GM19438 (cell line): ENCODE results near the gene PLCL1.
"Not testable (repeated sequence)": the region's sequence is repeated elsewhere in the genome, so short reads cannot be mapped to it uniquely, and the experiment has no call there.

Experiments
- ATAC-seq: cut with Tn5 transposase; IDR thresholded peaks from one replicate; pipeline ENCODE4 v1.9.1; 2021; ENCODE audit warnings: low read depth; ENCODE audit not compliant: unreplicated experiment

Gene PLCL1

DNA sequence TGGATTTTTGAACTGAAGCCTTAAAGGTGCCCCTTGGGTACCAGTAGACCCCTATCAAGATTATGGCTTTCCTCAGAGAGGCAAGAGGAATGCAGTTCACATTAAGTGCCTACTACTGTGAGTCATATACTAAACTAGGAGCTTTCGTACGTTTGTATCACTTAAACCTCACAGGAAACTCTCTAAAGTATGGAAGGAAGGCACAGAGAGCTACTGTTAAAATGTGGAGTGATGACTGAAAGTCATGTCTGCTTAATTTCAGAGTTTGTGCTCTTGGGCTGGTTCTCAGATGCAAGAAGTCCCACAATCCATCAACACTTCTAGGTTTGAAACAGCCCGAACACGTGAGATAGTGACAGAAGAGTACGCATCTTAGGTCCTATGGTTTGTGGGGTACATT, 4.7 kb downstream of the PLCL1 start:
- ATAC-seq: no peak

DNA sequence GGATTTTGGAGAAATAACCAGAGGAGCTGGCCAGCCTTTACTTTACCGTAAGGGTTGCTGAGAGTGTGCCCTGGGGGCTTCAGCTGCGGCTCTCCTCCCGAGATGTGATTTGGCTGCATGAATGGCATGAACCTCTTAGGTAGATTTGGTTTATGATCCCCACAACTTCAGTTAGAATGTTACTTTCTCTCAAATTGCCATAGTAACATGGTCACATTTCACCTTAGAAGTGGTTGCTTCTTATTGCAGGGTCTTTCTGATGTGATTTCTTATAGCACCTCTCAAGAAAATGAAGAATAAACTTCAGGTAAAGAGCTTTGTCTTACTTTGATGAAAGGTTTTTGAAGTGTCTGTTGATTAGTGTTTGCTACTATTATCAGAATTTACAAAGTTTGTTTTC, 5.6 kb downstream of the PLCL1 start:
- ATAC-seq: no peak

GRCh38 chr2:197810491-197810890, 6.1 kb downstream of the PLCL1 start:
- no peak for ATAC-seq

- no peak for ATAC-seq
These were observed 8.8 kb downstream of the PLCL1 start for GRCh38 chr2:197813093-197813787.

GRCh38 chr2:197814526-197814925, 10.1 kb downstream of the PLCL1 start:
- ATAC-seq: no peak

DNA sequence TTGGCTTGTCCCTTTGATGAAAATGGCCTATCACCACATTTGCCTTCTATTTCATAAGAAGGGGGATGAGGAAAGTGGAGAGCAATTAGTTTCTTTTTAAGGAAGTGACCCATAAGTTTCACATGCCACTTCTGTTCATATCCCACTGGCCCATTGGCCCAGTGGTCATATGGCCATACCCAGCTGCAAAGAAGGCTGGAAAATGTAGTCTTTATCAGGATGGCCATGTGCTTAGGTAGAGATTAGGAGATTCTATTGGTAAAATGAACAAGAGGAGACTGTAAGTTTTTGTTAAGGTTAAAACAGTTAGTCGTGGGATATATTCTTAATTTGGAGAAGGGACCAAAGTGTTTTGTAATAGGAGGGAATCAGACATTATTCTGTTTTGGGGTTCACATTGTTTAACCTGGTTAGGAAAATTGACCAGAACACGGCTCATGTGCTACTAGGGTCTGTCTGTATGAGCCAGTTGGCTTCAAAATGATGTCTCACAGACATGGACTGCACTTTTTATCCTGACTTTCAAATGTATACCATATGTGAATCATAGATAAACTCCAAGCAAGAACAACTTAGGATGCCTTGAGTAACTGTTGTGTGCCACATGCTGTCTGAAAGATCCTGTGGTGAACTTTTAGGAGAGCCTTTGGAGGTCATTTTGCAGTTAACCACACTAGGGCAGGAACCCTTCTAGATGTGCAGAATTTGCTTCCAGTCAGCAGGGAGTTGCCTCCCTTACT, 17.3 kb downstream of the PLCL1 start:
- ATAC-seq: no peak

- no peak for ATAC-seq
These were observed 17.9 kb downstream of the PLCL1 start for GRCh38 chr2:197822333-197822732.

DNA sequence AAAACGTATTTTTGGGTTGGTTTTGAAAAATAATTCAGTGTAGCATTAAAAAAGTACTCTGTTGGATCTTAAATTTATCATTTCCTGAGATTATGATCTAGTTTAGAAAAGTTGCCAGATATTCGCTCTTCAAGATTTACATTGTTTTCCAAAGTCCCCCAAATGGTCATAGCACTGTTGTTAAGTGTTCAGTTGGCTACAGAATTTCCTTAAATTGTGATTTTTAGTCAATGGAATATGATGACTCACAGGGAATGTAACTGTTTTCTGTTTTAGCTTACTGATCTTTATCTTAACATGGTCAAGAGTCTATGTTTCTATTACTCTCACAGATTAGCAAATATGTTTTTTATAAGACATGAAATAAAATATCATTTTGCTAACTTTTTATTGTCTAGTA, 23.2 kb downstream of the PLCL1 start:
- ATAC-seq: no peak

DNA sequence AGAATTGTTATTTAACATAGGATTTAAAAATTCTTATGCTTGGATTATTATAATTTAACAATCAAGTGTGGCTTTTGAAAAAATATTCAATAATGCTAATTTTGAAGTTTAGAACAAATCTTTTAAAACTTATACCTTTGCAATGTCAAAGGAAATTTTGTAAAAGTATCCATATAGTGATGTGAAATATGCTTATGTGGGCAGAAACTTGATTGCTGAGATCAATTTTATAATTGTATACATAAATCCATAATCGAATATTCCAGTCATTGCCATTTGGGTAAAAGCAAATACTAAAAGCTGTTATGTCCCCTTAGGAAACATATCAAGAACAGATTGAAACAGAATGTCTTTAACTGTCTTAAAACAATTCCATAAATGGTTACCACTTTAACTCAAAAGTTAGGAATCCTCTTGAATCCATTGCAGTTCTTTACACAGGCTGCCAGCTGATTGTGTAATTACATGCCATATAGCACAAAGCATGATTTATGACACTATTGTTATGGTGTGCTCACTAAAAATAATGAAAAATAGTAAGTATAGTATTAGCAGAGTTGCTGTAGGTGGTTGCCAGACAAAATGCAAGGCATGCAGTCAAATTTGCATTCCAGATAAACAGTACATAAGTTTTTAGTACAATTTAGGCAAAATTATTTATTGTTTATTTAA, 24.2 kb downstream of the PLCL1 start:
- no peak for ATAC-seq

DNA sequence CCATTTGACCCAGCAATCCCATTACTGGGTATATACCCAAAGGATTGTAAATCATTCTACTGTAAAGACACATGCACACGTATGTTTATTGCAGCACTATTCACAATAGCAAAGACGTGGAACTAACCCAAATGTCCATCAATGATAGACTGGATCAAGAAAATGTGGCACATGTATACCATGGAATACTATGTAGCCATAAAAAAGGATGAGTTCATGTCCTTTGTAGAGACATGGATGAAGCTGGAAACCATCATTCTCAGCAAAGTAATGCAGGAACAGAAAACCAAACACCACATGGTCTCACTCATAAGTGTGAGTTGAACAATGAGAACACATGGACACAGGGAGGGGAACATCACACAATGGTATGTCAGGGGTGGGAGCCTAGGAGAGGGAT, 30.4 kb downstream of the PLCL1 start:
- not testable (repeated sequence) for ATAC-seq

- no peak for ATAC-seq
These were observed 30.9 kb downstream of the PLCL1 start for GRCh38 chr2:197835293-197835692.

DNA sequence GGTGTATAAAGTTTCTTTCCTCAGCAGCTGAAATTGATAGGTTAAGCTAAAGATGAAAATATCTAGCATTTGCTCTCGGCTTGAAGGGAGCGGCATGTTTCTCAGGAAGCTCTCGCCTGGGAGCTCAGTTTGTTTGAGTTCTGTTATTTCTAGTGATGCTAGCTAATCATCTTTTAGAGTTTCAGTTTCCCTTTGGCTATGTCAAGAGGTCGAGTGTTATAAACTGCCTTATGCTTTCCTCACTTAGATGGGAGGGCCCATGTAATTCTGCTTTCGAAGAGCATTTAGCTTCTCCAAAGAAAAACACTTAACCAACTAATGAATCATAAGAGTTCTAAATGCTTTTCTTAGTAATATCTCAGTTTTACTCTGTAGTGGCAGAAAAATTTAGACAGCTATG, 33.6 kb downstream of the PLCL1 start:
- ATAC-seq: peak; percentile 87

- ATAC-seq: no peak
These were observed 34.2 kb downstream of the PLCL1 start for GRCh38 chr2:197838579-197838978.

DNA sequence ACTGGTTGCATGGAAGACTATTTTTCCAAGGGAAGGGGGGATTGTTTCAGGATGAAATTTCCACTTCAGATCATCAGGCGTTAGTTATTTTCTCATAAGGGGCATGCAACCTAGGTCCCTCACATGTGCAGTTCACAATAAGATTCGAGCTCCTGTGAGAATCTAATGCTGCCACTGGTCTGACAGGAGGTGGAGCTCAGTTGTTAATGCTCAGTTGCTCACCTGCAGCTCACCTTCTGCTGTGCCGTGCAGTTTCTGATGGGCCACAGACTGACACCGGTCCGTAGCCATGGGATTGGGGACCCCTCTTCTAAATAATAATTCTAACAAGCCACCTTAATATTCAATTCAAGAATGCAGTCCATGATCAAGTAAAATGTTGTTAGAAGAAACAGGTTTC, 34.9 kb downstream of the PLCL1 start:
- no peak for ATAC-seq

DNA sequence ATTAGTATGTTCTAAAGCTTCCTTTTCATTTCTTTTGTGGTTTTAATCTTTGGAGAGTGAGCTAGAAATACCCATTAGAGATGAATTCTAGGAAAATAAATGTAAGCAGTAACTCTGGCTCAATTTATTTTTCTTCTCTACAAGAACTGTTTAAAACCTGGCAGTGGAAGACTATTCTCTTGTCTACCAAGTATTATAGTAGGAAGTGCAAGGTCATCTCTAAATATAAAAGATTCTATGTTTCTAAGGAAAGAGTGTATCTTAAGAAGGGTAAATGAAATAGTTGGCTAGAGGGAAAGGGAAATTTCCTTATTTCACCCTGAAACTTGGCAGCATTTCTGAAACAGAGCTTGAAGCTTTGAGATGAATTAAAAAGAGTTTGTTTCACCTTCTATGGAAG, 35.5 kb downstream of the PLCL1 start:
- no peak for ATAC-seq

GRCh38 chr2:197846128-197846527, 41.7 kb downstream of the PLCL1 start:
- ATAC-seq: no peak

DNA sequence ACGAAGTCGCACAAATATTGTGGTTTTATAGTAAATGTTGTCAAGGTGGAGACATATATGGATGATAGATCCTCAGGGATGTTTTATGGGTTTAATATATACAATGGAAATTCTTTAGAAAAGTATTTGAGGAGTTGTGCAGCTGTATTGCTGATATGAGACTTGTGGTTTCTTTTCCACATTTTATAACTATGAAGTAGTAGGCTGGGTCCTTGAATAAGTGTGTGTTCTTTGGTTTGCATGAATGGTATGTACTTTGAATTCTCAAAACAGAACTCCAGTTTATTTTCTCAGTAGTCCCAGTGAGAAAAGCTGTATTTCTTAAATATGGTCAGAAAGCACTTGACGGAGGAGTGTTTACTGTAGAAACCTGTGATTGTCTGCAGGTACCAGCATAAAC, 42.4 kb downstream of the PLCL1 start:
- no peak for ATAC-seq

DNA sequence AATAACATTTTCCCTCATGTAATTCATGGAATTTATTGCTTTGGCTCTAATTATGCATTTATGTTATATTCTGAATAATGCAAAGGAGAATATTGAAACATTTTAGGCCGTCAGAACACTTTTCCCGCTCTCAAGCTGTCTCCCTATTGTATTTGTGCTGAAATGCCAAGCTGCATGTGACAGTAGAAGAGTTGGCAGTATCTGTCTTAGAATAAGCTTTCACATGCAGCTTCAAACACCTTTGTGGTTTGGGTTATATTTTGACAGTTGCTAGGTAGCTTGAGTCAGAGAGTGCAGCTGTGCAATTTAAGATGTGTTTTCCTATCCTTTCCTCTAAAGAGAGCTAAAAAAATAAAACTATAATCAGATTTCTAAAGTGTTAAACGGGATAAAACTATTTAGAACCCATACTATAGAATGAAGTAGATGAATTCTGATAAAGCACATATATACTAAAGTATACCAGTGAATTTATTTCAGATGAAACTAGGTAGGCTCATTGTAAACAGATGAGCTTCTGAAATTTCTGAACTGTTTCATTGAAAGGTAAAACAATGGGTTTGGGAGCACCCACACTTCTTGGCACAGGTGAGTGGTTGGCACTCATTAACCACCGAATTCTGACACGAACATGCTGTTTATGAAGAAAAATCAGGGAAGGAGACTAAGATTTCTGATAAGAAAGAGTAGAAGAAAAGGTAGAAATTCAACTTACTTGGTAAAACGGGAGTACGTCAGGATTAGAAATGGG, 43.4 kb downstream of the PLCL1 start:
- ATAC-seq: no peak

DNA sequence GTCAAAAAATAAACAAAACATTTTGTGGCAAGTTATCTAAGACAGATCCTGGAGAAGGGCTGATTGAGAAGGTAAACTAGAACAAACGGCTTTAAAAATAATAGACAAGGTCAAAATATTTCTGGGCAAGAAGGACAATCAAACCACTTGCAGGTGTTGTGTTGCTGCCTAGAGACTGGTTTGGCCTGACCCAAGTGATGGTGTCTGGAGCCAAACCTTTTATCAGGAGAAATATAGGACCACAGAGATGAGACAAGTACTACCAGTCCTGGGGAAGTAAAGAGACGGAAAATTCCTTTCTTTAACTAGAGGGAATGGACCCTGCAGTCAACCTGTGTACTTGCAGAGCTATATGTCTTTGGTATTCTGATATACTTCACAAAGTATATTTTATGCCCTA, 44.2 kb downstream of the PLCL1 start:
- no peak for ATAC-seq

- ATAC-seq: no peak
These were observed 46.6 kb downstream of the PLCL1 start for GRCh38 chr2:197850882-197851450.

DNA sequence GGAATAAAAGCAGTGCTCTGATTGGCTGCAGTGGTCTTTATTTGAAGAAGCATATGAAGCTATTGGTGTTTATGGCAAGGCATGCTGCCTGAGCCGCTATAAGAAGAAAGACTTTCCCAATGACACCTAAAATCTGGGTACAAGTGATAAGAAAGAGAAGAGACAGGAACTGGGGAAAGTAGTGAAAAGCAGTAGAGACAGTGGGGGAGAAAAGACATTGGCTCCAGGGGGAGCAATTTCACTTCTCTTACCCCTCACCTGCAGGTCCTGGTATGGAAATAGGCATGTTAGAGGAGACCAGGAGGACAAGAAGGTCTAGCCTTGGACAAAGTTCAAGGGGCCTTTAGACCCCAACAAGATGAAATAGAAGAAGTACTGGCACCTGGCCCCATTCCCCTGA, 47.1 kb downstream of the PLCL1 start:
- ATAC-seq: no peak
